T-helper 1 cell treated with Interleukin-12 subunit alpha and Interleukin-12 subunit beta and Interleukin-4 antibody, amounts not matched to agents 30 ng/mL and 1 ng/mL, for 36 hours (primary cell): ENCODE measurements around the gene VWDE. TPM values are rescaled to one million over a fixed set of nuclear protein-coding genes. Genes with fewer than 3 reads are reported as not detected.

Source experiments
- intact Hi-C: fragments of 100-400 bp; cut with micrococcal nuclease; formaldehyde crosslinking; loops from one replicate; pipeline ENCODE4 v1.15.1; 2024
- total RNA-seq: library from RNA; stranded (reverse); gene quantifications from 2 replicates; pipeline ENCODE4 v1.2.3, GENCODE V29; 2022

Gene VWDE
- total RNA-seq, 1 donor from 2014 or later = 4.4 TPM

DNA sequence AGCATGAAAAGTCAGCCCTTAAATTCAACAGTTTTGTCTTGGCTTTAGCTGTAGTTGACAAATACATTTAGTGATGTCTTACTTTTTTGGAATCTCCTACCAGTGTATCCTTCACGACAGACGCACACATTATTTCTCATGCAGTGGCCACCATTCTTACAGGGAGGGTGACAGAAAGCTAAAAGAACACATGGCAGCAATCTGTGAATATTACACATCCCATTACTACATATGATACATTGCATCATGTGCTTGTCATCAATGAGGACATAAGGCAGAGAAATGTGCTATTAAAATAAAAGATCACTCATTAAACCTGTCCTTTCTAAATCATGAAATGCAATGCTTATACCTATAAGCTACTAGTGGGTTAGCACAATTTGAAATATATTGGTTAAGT, 66.6 kb downstream of the VWDE start:
- intact Hi-C loops = no loop called here

DNA sequence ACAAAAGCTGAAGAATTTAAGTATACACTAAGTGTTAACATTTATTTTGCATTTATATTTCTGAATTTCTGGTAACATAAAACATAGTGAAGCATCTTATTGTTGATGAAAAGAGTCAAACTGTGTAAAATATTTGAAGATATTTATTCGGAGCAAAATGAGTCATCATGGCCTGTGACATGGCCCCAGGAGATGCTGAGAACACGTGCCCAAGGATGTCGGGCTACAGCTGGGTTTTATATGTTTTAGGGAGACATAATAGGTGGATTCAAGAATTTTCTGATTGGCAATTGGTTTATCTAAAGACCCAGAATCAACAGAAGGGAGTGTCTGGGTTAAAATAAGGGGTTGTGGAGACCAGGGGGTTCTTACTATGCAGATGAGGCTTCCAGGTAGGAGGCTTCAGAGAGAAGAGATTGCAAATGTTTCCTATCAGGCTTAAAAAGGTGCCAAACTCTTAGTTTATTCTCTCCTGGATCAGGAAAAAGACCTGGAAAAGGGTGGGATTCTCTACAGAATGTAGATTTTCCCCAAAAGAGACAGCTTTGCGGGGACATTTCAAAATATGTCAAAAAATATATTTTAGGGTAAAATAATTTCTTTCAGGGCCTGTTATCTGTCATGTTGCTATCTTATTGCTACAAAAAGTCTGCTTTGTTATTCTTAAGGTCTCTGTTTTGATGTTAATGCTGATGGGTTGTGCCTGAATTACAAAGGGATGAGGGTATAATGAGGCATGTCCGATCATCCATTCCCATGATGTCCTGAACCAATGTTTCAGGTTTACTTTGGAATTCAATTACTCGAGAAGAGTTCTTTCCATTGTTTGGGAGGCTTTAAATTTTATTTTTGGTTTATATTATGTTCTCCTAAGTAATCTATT, 74.5 kb downstream of the VWDE start:
- intact Hi-C loops = no loop called here

DNA sequence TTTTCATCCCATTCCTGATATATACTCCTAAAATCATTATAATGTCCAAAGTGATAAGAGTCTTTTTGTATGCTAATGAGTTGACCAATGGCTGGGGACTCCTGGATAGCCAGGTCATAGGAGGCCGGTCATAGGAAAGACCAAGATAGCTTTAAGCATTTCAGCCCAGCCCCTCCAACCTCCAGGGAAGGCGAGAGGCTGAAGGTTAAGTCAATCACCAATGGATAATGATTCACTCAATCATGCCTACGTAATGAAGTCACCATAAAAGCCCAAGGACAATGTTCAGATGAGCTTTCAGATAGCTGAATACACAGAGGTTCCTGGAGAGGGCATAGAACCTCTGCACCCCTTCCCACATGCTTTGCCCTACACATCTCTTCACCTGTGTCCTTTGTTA, 75.7 kb downstream of the VWDE start:
- intact Hi-C loops = no loop called here

DNA sequence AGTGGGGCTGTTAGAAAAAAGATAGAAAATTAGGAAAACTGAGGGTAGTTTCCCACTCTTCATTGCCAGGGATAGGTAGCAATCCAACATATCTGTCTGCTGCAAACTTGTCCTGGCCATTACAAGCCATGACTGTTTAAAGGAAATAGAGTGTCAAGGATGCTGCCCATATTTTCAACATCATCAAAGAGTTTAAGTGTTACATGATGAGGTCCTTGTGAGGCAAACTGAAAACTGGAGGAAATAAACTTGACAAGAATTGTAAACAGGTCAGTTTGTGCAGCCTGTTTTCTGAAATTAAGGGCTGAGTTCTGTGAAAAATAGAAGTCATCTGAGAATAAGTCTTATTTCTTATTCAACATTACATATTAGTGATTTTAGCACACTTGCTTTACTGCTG, 78.0 kb downstream of the VWDE start:
- intact Hi-C loops = no loop called here

DNA sequence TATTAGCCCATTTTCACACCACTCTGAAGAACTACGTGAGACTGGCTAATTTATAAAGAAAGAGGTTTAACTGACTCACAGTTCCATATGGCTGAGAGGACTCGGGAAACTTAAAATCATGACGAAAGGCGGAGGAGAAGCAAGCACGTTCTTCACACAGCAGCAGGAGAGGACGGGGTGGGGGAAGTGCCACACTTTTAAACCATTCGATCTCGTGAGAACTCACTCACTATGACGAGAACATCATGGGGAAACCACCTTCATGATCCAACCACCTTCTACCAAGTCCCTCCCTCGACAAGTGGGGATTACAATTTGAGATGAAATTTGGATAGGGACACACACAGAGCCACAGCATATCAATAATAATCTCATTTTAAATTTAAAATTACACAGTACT, 80.2 kb downstream of the VWDE start:
- intact Hi-C loops = loop anchor here (5.0 kb wide), 1 partner anchor 486 kb away; no protein-coding TSS in a partner anchor

DNA sequence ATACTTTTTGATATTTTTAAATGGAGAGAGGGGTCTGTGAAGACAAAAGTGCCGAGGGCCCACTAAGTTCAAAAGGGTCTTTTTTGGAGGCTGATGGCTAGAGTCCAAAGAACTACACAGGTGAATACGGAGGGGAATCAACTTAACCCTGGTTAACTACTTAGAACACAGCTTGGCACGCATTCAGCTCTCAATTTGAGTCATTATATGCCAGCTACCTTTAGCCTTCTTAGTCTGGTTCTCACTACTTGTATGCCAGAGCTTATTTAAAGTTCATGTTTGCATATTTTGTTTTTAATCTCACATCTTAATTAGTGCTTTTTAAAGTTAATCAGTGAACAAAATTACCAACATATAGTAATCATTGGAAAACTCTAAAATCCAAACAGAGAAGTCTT, 80.8 kb downstream of the VWDE start:
- intact Hi-C loops = loop anchor here (1.0 to 5.0 kb wide), 5 partner anchors 66 to 486 kb away; partner anchors contain the start of gene TMEM106B

DNA sequence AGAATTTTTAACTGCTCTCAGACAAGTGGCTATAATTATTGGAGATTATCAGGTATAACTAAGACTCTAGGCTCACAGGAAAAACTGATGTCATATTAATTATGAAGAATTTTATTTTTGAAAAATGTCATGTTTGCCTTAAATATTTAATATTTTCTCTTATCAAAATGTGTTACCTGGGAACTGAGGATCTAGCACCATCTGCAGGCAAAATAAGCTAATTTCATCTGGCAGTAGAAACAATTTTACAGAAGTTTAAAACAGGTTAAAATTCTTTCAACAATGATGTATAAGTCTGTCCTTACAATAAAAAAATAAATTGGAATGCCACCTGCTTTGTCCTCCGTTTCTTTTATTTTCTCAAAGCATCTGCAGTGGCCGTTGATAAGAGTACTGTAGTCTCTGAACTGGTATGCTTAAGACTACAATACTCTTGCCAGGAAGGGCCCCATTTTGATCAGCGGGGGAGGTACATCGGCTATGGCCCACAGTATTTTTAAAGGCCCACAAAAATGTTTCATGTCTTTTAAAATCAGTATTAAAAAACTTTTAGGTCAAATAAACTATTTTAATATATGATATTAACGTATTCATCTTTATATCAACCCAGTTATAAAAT, 81.3 kb downstream of the VWDE start:
- intact Hi-C loops = loop anchor here (1.0 to 5.0 kb wide), 5 partner anchors 65 to 485 kb away; partner anchors contain the start of gene TMEM106B

DNA sequence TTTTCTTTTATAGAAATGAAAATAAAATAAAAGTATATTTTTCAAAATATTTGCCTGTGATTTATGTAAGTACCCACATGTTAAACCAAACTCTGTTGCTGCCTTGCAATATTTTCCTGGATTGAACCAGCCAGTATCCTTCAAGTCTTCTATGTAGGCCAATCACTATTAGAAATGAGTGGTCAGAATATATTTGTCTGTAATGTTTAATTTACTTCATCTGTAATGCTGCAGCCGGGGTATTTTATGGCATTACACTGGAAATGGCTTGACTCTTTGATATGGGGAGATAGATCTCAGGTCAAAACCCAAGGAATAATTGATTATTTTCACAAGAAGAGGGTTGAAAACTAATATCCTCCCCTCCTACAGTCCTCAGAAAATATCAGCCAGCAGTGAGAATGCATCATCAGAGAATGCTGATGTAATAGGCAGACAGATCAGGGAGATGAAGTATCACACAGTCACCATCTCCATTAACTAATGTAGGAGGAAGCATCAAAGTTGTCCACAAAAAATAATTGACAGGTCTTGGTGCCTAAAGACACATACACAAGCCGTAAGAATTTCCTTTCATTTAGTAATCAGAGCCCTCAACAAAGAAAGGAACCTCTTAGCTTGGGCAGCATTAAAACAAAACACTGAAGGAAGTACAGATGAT, 82.5 kb downstream of the VWDE start:
- intact Hi-C loops = loop anchor here (5.0 kb wide), 1 partner anchor 484 kb away; no protein-coding TSS in a partner anchor

DNA sequence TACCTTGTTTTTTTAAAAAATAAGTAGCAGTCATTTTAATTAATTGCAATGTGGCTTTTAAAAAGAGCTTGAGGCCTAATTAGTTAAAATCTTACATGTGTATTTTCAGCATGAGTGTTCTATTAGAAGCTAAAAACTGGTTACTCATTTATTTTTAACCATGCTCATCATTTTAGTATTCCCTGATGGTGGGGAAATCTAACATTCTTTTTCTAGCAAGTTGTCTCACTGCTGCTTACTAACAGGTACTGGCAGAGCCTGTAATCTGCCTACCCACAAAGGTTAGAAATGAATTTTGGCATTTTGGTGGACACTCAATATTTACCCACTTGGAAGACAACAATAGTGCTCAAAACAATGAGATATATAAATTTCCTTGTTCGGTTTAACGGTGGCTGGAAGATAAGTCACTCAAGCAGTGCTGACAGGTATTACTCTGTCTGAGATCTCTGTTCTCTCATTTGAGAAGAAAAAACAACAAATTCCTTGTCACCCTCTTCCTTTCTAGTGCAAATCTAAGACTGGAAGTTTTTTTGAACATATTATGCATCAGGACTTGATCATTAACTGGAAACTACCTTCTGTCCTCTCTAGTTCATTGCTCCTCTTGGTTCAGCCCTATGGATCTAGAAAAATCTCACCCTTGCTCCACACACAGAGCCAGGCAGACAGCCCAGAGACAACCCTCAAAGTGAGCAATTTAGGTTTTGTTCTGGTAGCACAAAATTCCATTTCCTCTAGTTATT, 83.3 kb downstream of the VWDE start:
- intact Hi-C loops = loop anchor here (5.0 kb wide), 1 partner anchor 483 kb away; no protein-coding TSS in a partner anchor

DNA sequence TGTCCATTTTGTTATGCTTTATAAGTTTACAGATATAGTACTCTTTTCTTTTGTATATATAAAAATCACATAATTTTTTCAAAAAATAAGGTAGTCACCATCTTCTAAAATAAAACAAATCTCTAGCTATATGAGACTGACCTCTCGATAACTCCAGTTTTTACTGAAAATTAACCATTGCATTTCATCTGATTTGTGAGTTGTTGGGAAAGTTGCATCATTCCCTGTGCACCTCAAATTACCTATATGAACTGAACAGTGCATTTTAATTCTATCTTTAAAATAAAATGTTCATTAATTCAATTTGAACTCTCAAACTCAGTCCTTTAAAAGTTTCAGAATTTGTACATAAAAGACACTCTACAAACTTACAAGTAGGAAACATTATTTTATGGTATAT, 86.0 kb downstream of the VWDE start:
- intact Hi-C loops = no loop called here

DNA sequence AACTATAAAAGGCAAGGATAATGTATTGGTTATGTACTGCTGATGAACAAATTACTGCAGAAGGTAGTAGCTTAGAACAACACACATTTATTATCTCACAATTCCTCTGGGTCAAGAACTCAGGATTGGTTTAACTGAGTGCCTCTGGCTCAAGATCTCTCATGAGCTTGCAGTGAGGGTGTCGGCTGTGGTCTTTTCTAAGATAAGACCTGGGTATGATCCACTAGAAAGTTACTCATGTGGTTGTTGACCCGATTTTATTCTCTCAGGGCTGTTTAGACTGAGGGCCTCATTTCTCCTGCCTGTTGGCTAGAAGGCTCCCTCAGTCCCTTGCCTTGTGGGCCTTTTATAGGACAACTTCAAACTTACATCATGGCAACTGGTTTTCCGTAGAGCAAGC, 86.7 kb downstream of the VWDE start:
- intact Hi-C loops = no loop called here

DNA sequence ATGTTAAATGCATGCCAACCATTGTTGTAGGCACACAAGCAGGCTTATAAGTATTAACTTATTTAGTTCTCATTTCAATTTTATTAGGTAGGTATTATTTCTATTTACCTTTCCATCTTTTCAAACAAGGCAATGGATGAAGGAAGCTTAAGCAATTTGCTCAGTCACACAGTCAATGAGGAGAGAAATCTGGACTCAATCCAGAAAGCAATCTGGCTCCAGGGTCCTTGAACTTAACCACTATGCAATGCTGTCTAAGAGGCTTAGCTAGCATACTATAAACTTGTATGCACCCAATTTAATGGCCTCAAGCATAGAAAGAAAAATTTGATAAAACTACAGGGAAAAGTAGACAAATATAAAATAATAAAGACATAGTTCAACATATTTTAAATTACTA, 88.6 kb downstream of the VWDE start:
- intact Hi-C loops = no loop called here

DNA sequence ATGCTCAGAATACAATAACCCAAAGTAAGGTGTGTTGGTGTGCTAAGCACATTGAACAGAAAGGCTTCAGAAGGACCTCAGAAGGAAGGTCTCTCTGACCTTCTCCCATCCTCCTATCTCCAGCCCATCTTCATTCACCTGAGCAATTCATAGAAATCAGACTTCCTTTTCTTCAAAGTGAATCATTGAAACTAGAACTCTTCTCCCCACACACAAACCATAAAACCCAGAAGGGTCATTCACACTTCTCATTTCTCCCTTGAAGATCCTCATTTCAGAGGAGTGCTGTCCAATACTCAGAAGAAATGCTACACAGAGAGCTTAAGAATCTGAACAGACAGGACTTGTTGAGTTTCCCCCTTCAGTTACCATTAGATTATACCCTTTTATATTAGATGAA, 89.5 kb downstream of the VWDE start:
- intact Hi-C loops = no loop called here

DNA sequence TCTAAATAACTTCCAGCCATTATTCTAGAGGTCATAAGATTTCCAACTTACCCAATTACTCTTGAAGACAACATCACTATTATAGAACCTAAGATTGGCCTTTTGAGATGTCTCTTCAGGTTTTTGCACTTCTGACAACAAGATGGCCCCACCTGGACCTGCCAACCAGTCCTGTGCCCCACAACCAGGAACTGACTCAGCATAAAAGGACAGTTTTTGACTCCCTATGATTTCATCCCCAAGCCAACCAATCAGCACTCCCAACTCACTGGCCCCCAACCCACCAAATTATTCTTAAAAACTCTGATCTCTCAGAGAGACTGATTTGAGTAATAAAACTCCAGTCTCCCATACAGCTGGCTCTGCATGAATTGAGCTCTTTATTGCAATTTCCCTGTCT, 98.2 kb downstream of the VWDE start:
- intact Hi-C loops = no loop called here

DNA sequence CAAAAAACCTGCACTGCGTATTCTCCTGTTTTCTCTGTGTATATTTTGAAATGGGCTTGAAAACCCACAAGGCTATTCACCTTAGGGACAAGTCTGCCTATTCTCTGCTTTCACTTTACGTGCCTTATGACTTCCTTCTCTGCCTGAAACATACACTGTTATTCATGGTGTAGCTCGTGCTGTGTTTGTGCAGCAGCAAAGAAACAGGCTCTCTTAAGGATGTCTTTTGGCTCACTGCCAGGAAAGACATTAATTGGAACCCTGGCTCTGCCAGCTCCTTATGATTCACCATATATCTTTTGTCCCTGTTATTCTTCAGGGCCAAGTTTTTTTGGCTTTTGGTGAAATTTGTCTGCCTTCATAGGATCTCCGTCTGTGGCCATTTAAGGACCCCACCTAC, 100.2 kb downstream of the VWDE start:
- intact Hi-C loops = no loop called here

DNA sequence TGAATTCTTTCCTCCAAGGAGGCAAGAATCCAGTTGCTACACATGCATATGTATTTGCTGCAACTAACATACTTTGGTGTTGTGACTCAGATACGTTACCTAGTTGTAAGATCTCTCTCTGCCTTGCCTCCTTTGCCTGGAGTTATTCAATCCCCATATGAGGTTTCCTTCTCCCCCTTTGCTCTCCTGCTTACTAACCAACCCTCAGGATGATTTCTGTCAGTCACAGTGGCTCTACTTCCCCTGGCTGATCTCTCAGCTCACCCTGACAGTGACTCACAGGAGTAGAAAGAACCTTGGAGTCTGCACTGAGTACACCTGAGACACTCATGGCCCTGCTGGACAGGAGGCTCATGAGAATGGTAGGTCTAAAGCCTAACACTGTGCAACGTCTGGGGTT, 100.6 kb downstream of the VWDE start:
- intact Hi-C loops = no loop called here

DNA sequence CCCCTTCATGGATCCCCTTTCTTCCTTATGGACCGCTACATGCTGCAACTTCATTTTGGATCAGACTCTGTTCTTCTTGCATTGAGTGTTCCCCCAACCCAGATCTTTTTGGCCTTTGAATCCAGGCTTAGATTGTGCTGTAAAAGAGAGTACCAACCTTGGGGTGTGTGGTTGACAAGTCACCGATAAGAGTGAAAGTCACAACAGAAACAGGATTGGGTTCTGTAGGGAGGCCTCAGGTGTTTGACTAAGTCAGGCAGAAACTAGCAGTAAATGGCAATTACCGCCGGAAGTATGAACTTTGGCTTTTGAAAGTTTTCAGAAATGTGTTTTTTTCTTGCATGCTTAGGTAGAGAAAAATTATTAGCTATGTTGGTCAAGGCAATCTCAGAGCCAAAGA, 103.2 kb downstream of the VWDE start:
- intact Hi-C loops = no loop called here

DNA sequence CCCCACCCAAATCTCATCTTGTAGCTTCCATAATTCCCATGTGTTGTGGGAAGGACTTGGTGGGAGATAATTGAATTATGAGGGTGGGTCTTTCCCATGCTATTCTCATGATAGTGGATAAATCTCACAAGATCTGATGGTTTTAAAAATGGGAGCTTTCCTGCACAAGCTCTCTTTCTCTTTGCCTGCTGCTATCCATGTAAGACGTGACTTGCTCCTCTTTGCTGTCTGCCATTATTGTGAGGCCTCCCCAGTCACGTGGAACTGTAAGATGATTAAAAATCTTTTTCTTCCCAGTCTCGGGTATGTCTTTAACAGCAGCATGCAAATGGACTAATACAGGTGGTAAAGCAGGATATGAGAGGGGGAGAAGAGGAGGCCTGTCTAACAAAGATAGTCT, 104.3 kb downstream of the VWDE start:
- intact Hi-C loops = no loop called here

DNA sequence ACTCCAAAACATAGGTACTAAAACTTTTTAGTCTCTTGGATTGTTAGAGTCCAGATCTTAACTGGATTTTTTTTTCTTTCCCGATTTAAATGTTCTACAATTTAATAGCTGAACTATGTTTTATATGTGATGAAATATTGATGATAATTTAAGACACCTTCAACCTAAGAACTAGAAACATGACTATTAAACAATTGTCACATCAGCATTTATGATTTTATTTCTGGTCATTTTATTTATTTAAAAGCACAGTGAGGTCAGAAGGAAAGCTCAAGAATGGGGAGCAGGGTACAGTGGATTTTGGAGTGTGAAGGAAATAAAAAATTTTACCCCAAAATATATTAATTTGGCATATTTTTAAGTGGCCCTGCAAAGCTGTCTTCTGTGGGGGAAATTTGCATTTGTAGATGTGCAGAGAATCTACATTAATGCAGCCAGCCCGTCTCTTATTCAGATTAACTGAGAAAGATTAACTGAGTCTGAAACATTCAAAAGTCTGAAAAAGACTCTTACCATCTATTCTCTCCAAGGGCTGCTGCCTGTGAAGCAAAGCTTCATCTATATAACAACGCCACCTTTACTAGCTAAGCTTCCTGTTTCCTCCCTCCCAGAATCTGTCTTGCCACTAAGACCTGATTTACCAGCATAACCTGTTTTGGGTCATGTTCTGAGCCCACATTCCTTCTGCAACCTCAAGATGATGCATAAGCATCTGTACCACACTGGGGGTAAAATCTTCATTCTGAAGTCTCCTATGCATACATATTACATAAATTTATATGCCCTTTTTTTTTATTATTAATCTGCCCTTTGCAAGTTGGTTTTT, 106.2 kb downstream of the VWDE start:
- intact Hi-C loops = no loop called here

DNA sequence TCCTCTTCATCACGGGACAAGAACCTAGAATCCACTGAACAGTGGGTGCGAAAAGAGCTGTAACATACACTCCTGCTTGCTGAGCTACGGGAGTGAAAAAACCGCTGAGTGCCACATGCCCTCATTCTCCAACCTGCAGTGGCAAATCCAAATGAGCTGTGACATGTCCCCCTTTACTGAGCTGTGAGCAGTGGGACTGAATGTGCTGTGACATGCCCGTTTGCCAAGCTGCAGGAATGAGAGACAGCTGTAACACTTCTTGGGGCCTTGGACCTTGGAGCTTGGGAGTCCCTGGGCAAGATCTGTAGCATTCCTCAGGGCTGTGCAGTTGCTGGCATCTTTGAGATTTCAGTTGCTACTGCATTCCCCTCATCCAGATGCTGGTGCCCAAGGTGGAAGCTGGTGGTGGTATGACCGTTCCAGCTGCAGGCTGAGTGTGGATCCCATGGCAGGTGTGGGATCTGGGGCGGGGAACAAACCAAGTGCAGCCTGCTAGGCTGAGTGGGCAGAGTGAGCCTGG, 107.6 kb downstream of the VWDE start:
- intact Hi-C loops = no loop called here
